Measurements from ENCODE around the gene ANKRD63. TPM values are rescaled to one million over a fixed set of nuclear protein-coding genes. Genes with fewer than 3 reads are reported as not detected.

Gene ANKRD63
- total RNA-seq, 1 donor from 2014 or later = 0.25 TPM

GRCh38 chr15:40267670-40268069 is 15.2 kb downstream of the ANKRD63 start:
- Mint-ChIP-seq H3K36me3 (ENCODE audit: low read depth) (no peaks in the 10 kb centered on the region), H3K27me3 (ENCODE audit: low read depth) (no peaks in the 10 kb centered on the region), H3K9me3 (ENCODE audit: low read depth) (no peaks in the 10 kb centered on the region), H3K27ac (ENCODE audit: unreplicated experiment) (no peak overlapping the region), H3K4me1 (ENCODE audit: low read depth) (peaks cover 13% of the 10 kb centered on the region), H3K4me3 (ENCODE audit: unreplicated experiment) (no peak overlapping the region)
- no peak for TF ChIP-seq CTCF (IDR thresholded peaks at IDR 0.05)
- DNase-seq (ENCODE audit: low spot score) = no peak

GRCh38 chr15:40266828-40267304 is 16.0 kb downstream of the ANKRD63 start:
- H3K4me1 Mint-ChIP-seq (ENCODE audit: low read depth) = peaks cover 13% of the 10 kb centered on the region
- no peak for DNase-seq (ENCODE audit: low spot score)
- TF ChIP-seq CTCF (IDR thresholded peaks at IDR 0.05) = no peak
- no peaks in the 10 kb centered on the region for H3K36me3 Mint-ChIP-seq (ENCODE audit: low read depth)
- no peak overlapping the region for H3K4me3 Mint-ChIP-seq (ENCODE audit: unreplicated experiment)
- no peaks in the 10 kb centered on the region for H3K9me3 Mint-ChIP-seq (ENCODE audit: low read depth)
- no peak overlapping the region for H3K27ac Mint-ChIP-seq (ENCODE audit: unreplicated experiment)
- no peaks in the 10 kb centered on the region for H3K27me3 Mint-ChIP-seq (ENCODE audit: low read depth)

- Mint-ChIP-seq H3K4me1 (ENCODE audit: low read depth) (peaks cover 13% of the 10 kb centered on the region), H3K27ac (ENCODE audit: unreplicated experiment) (no peak overlapping the region), H3K36me3 (ENCODE audit: low read depth) (no peaks in the 10 kb centered on the region), H3K4me3 (ENCODE audit: unreplicated experiment) (no peak overlapping the region), H3K27me3 (ENCODE audit: low read depth) (no peaks in the 10 kb centered on the region), H3K9me3 (ENCODE audit: low read depth) (no peaks in the 10 kb centered on the region)
- DNase-seq (ENCODE audit: low spot score) = no peak
- no peak for TF ChIP-seq CTCF (IDR thresholded peaks at IDR 0.05)
Observed at GRCh38 chr15:40265875-40266274, 17.0 kb downstream of the ANKRD63 start.

- Mint-ChIP-seq H3K27ac (ENCODE audit: unreplicated experiment) (no peak overlapping the region), H3K9me3 (ENCODE audit: low read depth) (no peaks in the 10 kb centered on the region), H3K36me3 (ENCODE audit: low read depth) (no peaks in the 10 kb centered on the region), H3K4me1 (ENCODE audit: low read depth) (peaks cover 13% of the 10 kb centered on the region), H3K27me3 (ENCODE audit: low read depth) (no peaks in the 10 kb centered on the region), H3K4me3 (ENCODE audit: unreplicated experiment) (no peak overlapping the region)
- no peak for DNase-seq (ENCODE audit: low spot score)
- no peak for TF ChIP-seq CTCF (IDR thresholded peaks at IDR 0.05)
Observed at GRCh38 chr15:40265355-40265754, 17.5 kb downstream of the ANKRD63 start.

- peaks cover 17% of the 10 kb centered on the region for H3K4me1 Mint-ChIP-seq (ENCODE audit: low read depth)
- no peaks in the 10 kb centered on the region for H3K27me3 Mint-ChIP-seq (ENCODE audit: low read depth)
- H3K9me3 Mint-ChIP-seq (ENCODE audit: low read depth) = no peaks in the 10 kb centered on the region
- no peak overlapping the region for H3K27ac Mint-ChIP-seq (ENCODE audit: unreplicated experiment)
- no peak overlapping the region for H3K4me3 Mint-ChIP-seq (ENCODE audit: unreplicated experiment)
- H3K36me3 Mint-ChIP-seq (ENCODE audit: low read depth) = no peaks in the 10 kb centered on the region
- no peak for DNase-seq (ENCODE audit: low spot score)
- TF ChIP-seq CTCF (IDR thresholded peaks at IDR 0.05) = no peak
Observed at GRCh38 chr15:40264321-40265153, 18.3 kb downstream of the ANKRD63 start.

Measured in chondrocyte (in vitro differentiated cells).